B cell (primary cell): ENCODE results near the gene SYT11. TPM values are rescaled to one million over a fixed set of nuclear protein-coding genes. Genes with fewer than 3 reads are reported as not detected.

Source experiments
- ATAC-seq: fragments of 200-7000 bp; cut with Tn5 transposase; one replicate; pipeline ENCODE4 v1.10.0; 2021; ENCODE audit warnings: low read depth, mild to moderate bottlenecking, moderate number of reproducible peaks, moderate library complexity
- CTCF ChIA-PET: fragments of 350-600 bp; sonication (Branson Sonifier 250); formaldehyde crosslinking; loops from one replicate; lab custom pipeline; 2021; ENCODE audit warnings: antibody characterized with exemption, inconsistent platforms; lab: Charles Lee
- POLR2A ChIA-PET: fragments of 350-600 bp; sonication (Branson Sonifier 250); formaldehyde crosslinking; loops from one replicate; lab custom pipeline; 2021; ENCODE audit warnings: antibody characterized with exemption; lab: Charles Lee
- DNase-seq: peaks from one replicate; pipeline ENCODE4 v3.0.0; 2013
- H2AFZ ChIP-seq: 2 replicates; pipeline ENCODE4 v1.6.1; 2012; ENCODE audit warnings: mild to moderate bottlenecking, low read depth, low read length; ENCODE audit not compliant: insufficient read depth, poor library complexity, severe bottlenecking
- H3K27ac ChIP-seq, 2 donors: 1 replicate in 1 of 2; 2 replicates in 1 of 2; pipeline ENCODE4 v1.5.1; 2012 to 2013; ENCODE audit warnings: low read length in 2 of 2, mild to moderate bottlenecking in 2 of 2, moderate library complexity in 1 of 2
- H3K27me3 ChIP-seq, 4 experiments: fragments of 200-600 bp in 1 of 4; sonication (generic) in 1 of 4; replicated peaks in 1 of 4; 1 replicate in 2 of 4; 2 replicates in 2 of 4; pipeline versions ENCODE4 v1.6.1 to v1.7.0; 2013 to 2016; ENCODE audit warnings: low read length in 3 of 4, mild to moderate bottlenecking in 2 of 4, mixed read lengths in 1 of 4, moderate library complexity in 1 of 4; ENCODE audit not compliant: insufficient read depth in 4 of 4, control insufficient read depth in 3 of 4; ENCODE audit errors: control extremely low read depth in 1 of 4
- H3K36me3 ChIP-seq, 2 experiments: replicated peaks in 1 of 2; 1 replicate in 1 of 2; 2 replicates in 1 of 2; pipeline versions ENCODE4 v1.6.1 to v1.7.1; 2013; ENCODE audit warnings: low read length in 1 of 2; ENCODE audit not compliant: insufficient read depth in 2 of 2, control insufficient read depth in 1 of 2; ENCODE audit errors: control extremely low read depth in 1 of 2, extremely low read depth in 1 of 2
- H3K4me1 ChIP-seq, 2 donors: fragments of 200-600 bp in 1 of 2; sonication (generic) in 1 of 2; 1 replicate in 1 of 2; 2 replicates in 1 of 2; pipeline versions ENCODE4 v1.5.1 to v1.6.1; 2013 to 2017; ENCODE audit warnings: low read length in 2 of 2; ENCODE audit not compliant: control insufficient read depth in 2 of 2, insufficient read depth in 2 of 2
- H3K4me2 ChIP-seq: replicated peaks from 2 replicates; pipeline ENCODE3; 2012; ENCODE audit warnings: mild to moderate bottlenecking, low read depth, low read length; ENCODE audit not compliant: poor library complexity, severe bottlenecking
- H3K4me3 ChIP-seq, 5 experiments: fragments of 200-600 bp in 1 of 5; sonication (generic) in 1 of 5; 1 replicate in 3 of 5; 2 replicates in 2 of 5; pipeline versions ENCODE4 v1.5.1 to v1.7.0; 2011 to 2016; ENCODE audit warnings: low read length in 4 of 5, mild to moderate bottlenecking in 4 of 5, low read depth in 2 of 5, control low read depth in 1 of 5, moderate library complexity in 1 of 5; ENCODE audit not compliant: insufficient read depth in 1 of 5; ENCODE audit errors: control extremely low read depth in 1 of 5, extremely low read depth in 1 of 5
- H3K79me2 ChIP-seq: fragments of 200-600 bp; sonication (generic); one replicate; pipeline ENCODE4 v1.6.0; 2016; ENCODE audit warnings: low read length; ENCODE audit not compliant: control insufficient read depth, insufficient read depth
- H3K9ac ChIP-seq: fragments of 200-600 bp; sonication (generic); 2 replicates; pipeline ENCODE4 v1.6.1; 2017; ENCODE audit warnings: mild to moderate bottlenecking, low read length, moderate library complexity
- H3K9me3 ChIP-seq, 3 donors: one replicate each; pipeline versions ENCODE4 v1.6.1 to v1.7.1; 2013; ENCODE audit warnings: low read length in 2 of 3; ENCODE audit not compliant: control insufficient read depth in 2 of 3, insufficient read depth in 1 of 3; ENCODE audit errors: control extremely low read depth in 1 of 3
- H4K20me1 ChIP-seq: 2 replicates; pipeline ENCODE4 v1.6.0; 2012; ENCODE audit warnings: mild to moderate bottlenecking, low read length; ENCODE audit not compliant: insufficient read depth, control insufficient read depth, poor library complexity, severe bottlenecking
- H3K27ac Mint-ChIP-seq: one replicate; pipeline ENCODE4 v1.8.0; 2021; ENCODE audit warnings: mixed read lengths
- H3K27me3 Mint-ChIP-seq: one replicate; pipeline ENCODE4 v1.8.0; 2021; ENCODE audit warnings: mixed read lengths
- H3K4me1 Mint-ChIP-seq: one replicate; pipeline ENCODE4 v1.8.0; 2021; ENCODE audit warnings: mixed read lengths
- H3K4me3 Mint-ChIP-seq: one replicate; pipeline ENCODE4 v1.8.0; 2021; ENCODE audit warnings: mixed read lengths
- H3K9me3 Mint-ChIP-seq: one replicate; pipeline ENCODE4 v1.8.0; 2022; ENCODE audit warnings: mixed read lengths; ENCODE audit not compliant: insufficient read depth
- CTCF ChIP-seq: fragments of 200-600 bp; IDR thresholded peaks from one replicate; pipeline ENCODE4 v1.8.0; 2022; ENCODE audit warnings: antibody characterized with exemption, mild to moderate bottlenecking
- EZH2 ChIP-seq: IDR thresholded peaks from 2 replicates; pipeline ENCODE4 v1.6.1; 2012; ENCODE audit warnings: borderline replicate concordance, low read depth, mild to moderate bottlenecking, moderate library complexity, low read length; ENCODE audit not compliant: insufficient read depth, poor library complexity, severe bottlenecking
- WGBS: methylation state at CpG from one replicate; pipeline ENCODE4 v1.1.5; 2013; ENCODE audit warnings: missing lambda C conversion rate; ENCODE audit not compliant: insufficient coverage; 5-methylcytosine and 5-hydroxymethylcytosine counted together
- intact Hi-C: fragments of 100-400 bp; cut with micrococcal nuclease; formaldehyde crosslinking; loops from one replicate; pipeline ENCODE4 v1.10.0; 2022
- polyA plus RNA-seq: library from polyadenylated mRNA; depleted of rRNA; stranded (reverse); fragments of >200 nt; gene quantifications from 2 replicates; pipeline ENCODE4 v1.2.3, GENCODE V29; 2012
- total RNA-seq, 2 donors: library from RNA; stranded (reverse); fragments of 120-200 nt in 1 of 2; gene quantifications; 1 replicate in 1 of 2; 2 replicates in 1 of 2; pipeline versions ENCODE4 v1.2.3 to v1.2.4, GENCODE V29; 2013 to 2022

Gene SYT11
- total and polyA plus RNA-seq, 2 donors (not counting 1 experiment from before 2014, with no cell fraction given), result 1.8 to 6.6 TPM

- TF ChIP-seq EZH2 (no peak), CTCF (no peak)
- Histone ChIP-seq H3K9ac (no peak overlapping the region), H3K27me3 (no peaks in the 10 kb centered on the region), H3K9me3 (no peaks in the 10 kb centered on the region), H3K4me2 (no peak overlapping the region), H2AFZ (no peak overlapping the region), H3K4me3 (no peak overlapping the region), H3K79me2 (no peaks in the 10 kb centered on the region), H3K27ac (no peak overlapping the region), H3K36me3 (peaks cover 5 to 39% of the 10 kb centered on the region in 2 experiments), H3K4me1 (no peaks in the 10 kb centered on the region), H4K20me1 (no peaks in the 10 kb centered on the region)
- DNase-seq (no peak), ATAC-seq (no peak)
- CTCF ChIA-PET, result interaction anchor here (0.6 to 2.0 kb wide), 3 partner anchors 11 to 91 kb away, joined by 3 to 5 read pairs (median 3); no protein-coding TSS in a partner anchor
- POLR2A ChIA-PET, result no interaction called here
- no peak overlapping the region for H3K27ac Mint-ChIP-seq
- no peak overlapping the region for H3K4me3 Mint-ChIP-seq
- no peaks in the 10 kb centered on the region for H3K27me3 Mint-ChIP-seq
- no peaks in the 10 kb centered on the region for H3K4me1 Mint-ChIP-seq
- no CpG with 5 or more reads among the region's 1 CpG for WGBS
- intact Hi-C loops, result no loop called here
- no peaks in the 10 kb centered on the region for H3K9me3 Mint-ChIP-seq
Observed at GRCh38 chr1:155897746-155898145, 38.4 kb downstream of the SYT11 start.

- DNase-seq (no peak), ATAC-seq (no peak)
- no peak overlapping the region for H3K27ac Mint-ChIP-seq
- no peaks in the 10 kb centered on the region for H3K27me3 Mint-ChIP-seq
- Histone ChIP-seq H2AFZ (no peak overlapping the region), H3K27ac (no peak overlapping the region), H3K36me3 (peaks cover 5 to 47% of the 10 kb centered on the region in 2 experiments), H3K9me3 (no peaks in the 10 kb centered on the region), H3K27me3 (no peaks in the 10 kb centered on the region), H4K20me1 (no peaks in the 10 kb centered on the region), H3K9ac (no peak overlapping the region), H3K4me3 (no peak overlapping the region), H3K4me2 (no peak overlapping the region), H3K79me2 (no peaks in the 10 kb centered on the region), H3K4me1 (no peaks in the 10 kb centered on the region)
- ChIA-PET POLR2A (interaction anchor here (0.6 kb wide), 1 partner anchor 1291 kb away, joined by 3 read pairs; the partner anchor contains the start of gene ADAR), CTCF (interaction anchor here (0.7 to 2.0 kb wide), 2 partner anchors 90 to 231 kb away, joined by 3 to 5 read pairs; no protein-coding TSS in a partner anchor)
- WGBS, result 100% methylated on average over 1 of the region's 2 CpGs
- H3K4me1 Mint-ChIP-seq, result no peaks in the 10 kb centered on the region
- no peak overlapping the region for H3K4me3 Mint-ChIP-seq
- TF ChIP-seq CTCF, result no peak
- no peak for TF ChIP-seq EZH2
- intact Hi-C loops, result no loop called here
- no peaks in the 10 kb centered on the region for H3K9me3 Mint-ChIP-seq
Observed at GRCh38 chr1:155898888-155899287, 39.5 kb downstream of the SYT11 start.
